ENCODE data around the gene BCR.

BCR gene

DNA sequence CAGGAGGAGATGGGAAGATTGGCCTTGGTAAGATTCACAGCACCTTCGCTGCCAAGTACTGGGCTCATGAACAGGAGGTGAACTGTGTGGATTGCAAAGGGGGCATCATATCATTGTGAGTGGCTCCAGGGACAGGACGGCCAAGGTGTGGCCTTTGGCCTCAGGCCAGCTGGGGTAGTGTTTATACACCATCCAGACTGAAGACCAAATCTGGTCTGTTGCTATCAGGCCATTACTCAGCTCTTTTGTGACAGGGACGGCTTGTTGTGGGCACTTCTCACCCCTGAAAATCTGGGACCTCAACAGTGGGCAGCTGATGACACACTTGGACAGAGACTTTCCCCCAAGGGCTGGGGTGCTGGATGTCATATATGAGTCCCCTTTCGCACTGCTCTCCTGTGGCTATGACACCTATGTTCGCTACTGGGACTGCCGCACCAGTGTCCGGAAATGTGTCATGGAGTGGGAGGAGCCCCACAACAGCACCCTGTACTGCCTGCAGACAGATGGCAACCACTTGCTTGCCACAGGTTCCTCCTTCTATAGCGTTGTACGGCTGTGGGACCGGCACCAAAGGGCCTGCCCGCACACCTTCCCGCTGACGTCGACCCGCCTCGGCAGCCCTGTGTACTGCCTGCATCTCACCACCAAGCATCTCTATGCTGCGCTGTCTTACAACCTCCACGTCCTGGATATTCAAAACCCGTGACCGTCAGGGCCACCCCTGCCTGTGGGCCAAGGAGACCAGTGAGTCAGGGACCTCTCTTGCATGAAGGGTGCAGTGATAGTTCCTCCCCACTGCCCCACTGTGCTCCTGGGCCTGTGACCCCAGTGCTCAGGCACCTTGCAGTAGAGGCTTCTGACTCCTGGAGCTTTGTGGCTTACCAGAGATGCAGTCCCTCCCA, 83.6 kb downstream of the BCR start:
- DNase-seq = peak; percentile 52

DNA sequence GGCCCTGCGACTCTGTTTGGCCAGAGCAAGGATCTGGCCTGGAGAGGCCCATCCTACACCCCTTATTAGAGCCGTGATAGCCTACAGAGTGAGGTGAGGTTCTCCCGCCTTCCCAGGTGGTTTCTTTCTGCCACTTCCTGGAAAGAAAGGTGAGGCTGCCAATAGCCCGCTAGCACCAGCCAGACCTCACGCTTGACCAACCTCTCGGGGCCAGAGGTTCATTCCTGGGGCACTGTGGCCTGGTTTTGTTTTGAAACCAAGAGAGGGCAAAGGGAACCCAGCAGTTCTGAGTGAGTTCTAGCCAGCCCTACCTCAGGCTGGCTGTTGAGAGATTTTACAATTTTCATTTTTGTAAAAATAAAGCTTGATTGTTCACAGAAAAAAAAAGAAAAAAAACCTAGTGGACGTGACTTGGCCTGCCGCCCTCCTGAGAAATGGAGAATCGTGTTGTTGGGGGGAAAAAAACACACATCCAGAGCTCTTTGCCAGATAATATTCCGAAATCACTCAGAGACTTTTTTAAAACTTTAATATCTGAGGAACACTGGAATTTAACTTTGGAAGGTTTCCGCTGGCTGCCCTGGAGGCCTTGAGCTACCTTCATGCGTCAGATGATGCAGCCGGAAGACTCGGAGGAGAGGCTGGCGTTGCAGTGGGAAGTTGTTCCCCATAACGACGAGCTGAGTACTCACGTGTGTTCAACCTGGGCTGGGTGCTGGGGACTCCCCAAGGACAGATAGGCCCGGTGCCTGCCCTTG, 84.5 kb downstream of the BCR start:
- no peak for DNase-seq

DNA sequence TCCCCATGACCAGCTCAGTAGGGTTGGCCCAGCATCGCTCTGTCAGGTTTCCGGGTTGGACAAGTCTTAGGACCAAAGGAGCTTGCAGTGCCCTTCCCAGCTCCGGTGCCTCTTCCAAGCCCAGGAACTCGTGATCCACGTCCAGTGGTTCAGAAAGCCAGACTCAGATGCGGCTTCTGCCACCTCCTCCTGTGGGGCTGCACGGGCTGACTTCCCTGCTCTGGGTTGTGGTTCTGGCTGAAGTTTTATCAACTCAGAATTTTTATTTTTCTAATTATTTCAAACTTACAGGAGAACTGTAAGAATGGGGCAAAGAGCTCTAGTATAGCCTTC, 85.0 kb downstream of the BCR start:
- no peak for DNase-seq

DNA sequence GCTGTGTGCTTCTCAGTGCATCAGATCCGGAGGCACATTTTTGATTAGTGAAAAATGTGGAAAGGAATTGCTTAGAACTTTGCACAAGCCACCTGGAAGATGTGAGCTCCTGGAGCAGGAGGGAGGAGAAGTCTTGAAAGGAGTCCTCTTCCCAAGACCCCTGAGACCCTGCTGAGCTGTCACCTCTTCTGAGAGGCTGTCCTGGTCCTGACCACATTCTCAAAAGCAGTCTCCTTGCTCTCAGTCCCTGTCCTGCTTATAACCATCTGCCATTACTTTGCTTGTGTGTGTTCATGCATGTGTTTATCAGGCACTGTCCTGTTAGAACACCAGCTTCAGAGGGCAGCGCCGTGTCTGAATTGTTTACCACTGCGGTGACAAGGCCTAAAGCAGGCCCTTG, 86.5 kb downstream of the BCR start:
- no peak for DNase-seq

DNA sequence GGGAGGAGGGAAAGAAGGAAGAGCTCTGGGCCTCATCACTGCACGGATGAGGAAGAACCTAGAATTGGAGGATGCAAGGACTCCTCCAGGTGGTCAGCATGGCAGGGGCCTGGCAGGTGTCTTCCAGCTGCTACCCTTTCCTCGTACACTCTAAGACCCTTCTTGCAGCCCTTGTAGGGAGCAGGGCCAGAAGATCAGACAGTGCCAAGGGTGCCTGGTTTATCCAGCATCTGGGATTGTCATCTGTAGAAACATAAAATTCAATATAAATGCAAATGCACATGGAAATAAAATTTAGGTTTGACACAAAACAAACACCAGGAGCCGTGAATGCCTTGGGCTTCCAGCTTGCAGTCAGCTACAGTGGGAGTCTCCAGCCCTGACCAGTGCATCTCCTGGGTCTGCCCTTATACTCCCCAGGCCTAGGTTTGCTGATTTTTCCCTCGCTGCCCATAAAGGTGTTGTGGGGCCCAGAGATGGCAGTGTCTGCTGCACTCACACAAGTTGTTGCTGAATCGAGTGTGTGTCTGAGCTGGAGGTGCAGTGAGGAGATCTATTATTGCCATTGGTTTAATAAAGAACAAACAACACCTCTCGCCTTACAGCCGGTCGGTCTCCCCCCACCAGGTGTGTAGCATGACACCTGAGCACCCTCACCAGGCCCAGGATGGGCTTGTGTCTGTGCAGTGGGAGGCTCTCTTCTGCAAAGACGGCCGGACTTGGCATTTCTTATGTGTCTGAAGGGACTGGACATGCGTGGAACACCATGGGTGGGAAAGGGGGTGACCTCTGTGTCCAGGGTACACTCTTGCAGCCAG, 87.1 kb downstream of the BCR start:
- no peak for DNase-seq

DNA sequence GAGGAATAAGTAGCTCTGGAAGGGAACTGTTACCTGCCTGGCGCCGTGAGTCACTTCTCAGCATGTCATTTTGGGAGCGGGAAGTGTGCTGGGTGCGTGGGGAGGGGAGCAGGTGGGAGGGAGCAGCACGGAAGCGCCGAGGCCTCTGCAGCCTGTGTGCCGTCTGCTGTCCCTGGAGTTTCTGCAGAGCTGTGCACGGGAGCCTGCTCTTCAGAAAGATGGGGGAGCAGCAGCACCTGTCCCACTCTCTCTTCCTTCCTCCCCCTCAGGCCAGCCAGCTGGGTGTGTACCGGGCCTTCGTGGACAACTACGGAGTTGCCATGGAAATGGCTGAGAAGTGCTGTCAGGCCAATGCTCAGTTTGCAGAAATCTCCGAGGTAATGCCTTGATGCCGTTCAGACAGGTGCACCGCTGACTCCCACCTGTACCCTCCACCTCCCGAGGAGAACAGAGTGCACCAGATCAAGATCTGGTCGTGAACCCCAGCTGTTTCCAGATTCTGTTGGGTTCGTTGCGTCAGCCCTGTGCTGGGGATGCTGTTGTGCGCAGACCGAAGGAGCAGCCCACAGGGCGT, 87.9 kb downstream of the BCR start:
- no peak for DNase-seq

DNA sequence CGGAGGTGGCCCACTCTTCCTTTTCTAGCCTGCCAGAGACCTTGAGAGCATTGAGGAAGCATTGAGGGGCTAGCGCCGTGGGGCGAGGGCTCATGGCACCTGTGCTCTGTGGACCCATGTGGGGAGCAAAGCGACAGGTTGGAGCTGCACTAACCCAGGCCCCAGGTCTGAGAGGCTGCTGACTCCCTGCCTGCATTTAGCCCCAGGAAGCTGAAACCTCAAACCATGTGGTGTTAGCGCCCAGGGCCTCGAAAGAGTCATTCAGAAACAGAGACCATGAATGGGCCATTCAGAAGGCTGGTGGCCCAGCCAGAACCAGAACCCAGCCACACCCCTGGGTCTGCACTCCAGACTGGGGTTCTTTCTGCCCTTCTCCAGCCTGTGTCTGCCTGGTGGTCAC, 88.6 kb downstream of the BCR start:
- no peak for DNase-seq

DNA sequence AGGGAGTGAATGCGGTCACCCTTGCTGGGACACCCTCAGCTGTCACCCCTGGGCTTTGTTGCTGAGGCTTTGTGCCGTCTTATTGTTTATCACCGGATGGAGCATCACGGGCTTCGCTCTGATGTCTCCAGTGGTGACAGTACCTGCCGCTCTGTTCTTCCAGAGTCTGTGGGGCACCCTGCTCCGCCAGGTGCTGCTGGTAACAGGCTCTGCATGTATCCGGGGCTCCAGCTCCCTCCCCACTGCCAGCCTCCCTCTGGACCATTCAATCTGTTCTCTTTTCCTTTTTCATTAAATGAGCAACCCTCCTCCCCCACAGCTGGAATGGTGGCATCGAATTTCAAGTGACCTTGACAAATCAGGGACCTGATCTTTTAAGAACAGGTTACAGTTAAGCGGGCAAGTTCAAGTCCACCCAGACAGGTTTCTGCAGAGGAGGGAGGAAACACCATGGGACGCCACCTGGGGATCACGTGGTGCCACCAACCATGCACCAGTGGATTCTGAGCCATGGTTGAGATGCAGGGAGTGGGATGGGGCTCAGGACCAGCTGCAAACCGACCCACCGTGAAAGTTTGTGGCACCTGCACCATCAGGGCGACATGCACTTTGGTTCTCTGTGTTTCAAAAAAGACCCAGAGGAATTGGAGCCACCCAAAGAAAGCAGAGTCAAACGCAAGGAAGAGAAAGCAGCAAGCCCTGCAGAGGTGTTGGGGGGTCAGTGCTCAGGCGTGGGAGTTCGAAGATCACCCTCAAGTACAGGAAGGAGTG, 89.3 kb downstream of the BCR start:
- DNase-seq = no peak

DNA sequence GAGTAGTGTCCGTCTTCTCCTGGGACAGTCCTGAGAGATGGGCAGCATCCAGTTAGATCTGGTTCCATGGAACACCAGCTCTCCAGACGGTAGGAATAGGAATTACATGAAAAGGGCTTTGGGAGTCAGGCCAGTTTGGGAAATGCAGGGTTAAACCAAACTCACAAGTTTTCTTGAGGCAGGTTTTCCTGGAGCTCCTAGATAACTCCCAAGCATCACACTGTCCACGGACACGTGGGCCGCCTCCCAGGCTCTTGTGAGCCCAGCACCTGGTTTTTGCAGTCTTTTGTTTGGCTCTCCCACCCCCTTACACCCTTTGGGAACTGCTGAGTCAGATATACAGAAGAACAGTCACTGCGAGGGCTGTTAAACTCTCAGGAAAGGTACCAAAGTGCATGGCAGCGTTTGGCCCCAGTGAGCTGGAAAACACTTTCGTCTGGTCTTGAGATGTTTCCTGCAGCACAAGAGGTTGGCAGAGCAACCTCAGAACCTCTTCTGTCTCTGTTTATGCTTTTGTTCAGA, 90.0 kb downstream of the BCR start:
- DNase-seq = no peak

DNA sequence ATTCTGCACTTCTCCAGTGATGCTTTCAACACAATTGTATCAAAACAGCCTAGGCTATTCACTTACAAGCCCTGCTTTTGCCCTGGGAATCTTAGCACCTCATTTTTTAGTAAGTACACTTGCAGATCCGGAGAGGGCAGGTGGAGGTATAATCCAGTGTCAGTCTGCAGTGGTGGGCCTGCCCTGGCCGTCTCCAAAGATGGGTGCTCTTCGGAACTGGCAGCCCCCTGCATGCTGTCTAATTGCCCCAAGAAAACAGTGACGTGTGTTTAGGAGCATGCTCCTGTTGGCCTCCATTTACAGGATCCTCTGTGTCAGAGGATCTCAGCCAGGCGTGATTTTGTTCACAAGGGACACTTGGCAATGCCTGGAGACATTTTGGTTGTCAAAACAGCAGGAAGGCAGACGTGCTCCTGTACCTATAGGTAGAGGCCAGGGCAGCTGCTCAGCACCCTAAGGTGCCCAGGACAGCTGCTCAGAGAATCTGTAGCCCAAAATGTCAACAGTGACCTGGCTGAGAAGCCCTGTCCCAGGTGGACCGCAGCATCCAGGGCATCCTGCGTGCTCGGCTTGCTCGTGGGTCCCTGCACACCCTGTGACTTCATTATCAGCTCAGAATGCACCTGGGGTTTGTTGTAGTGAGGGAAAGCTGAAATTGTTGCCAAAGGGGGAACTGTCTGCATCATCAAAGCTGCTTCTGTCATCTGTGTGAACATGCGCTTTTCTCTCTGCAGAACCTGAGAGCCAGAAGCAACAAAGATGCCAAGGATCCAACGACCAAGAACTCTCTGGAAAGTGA, 90.7 kb downstream of the BCR start:
- DNase-seq = no peak

DNA sequence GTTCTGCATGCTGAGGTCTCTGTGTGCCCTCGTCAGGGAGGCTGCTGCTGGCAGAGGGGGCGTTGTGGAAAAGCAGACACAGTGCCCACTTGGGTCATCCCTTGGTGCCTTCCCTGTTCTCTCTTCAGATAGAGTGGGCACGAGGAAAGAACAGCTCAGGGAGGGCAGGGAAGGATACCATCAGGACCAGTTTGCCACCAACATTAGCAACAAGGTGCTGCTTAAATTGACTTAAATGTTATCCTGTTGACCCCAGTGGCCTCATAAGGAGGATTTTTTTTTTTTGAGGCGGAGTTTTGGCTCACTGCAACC, 91.2 kb downstream of the BCR start:
- no peak for DNase-seq

DNA sequence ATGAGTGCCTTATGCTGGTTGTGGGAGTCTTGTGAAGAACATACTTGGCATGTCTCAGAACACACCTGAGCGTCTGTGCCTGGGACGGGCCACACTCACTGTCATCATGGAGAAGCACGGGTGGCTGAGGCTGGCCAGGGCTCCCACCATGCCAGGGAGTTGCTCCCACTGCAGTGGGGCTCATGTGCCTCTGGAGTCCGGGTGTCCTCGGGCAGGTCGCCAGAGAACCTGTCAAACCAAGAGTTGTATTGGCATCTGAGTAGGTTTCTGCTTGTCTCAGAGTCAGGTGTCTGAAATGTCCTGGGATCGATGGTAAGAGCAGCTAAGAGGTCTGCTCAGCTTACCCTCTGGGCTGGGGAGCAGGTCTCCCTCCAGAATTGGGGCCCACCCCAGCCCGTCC, 92.1 kb downstream of the BCR start:
- no peak for DNase-seq

DNA sequence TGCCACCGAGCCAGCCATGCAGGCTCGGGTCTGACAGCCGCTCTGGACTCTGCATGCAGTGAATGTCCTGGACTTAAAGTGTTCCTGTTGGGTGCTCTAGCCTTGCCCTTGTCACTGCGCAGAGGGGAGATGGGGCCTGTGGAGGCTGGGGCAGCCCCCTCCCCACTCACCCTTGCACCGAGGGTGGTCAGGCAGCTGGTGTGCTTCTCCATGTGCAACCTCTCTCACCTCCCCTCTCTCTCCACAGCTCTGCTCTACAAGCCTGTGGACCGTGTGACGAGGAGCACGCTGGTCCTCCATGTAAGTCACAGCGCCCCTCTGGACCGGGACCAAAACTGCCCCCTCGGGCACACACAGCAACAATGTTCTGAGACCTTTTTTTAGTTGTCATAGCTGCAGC, 92.5 kb downstream of the BCR start:
- no peak for DNase-seq

DNA sequence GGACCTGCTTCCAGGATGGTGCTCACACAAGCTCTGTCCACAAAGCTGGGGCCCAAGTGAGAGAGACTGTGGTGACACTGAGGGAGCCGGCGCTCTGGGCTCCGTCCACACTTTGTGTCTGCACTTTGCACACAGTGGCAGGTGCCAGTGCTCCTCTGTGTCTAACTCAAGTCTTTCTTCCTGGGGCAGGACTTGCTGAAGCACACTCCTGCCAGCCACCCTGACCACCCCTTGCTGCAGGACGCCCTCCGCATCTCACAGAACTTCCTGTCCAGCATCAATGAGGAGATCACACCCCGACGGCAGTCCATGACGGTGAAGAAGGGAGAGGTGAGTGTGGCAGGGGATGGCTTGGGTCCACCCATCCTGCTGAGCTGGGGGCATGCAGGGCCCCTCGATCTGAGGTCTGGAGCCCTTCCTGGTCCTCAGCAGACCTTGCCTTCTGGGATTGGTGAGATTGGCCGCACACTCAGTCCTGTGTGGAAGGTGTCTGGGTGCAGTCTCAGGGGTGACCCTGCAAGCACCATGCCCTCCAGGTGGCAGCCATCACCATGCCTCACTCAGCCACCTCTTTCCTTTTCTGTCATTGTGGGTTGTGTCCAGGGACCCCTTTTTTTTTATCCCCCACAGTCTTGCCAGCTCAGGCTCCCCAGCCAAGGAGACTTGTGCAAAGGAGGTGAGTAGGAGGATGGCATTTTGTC, 93.3 kb downstream of the BCR start:
- no peak for DNase-seq

DNA sequence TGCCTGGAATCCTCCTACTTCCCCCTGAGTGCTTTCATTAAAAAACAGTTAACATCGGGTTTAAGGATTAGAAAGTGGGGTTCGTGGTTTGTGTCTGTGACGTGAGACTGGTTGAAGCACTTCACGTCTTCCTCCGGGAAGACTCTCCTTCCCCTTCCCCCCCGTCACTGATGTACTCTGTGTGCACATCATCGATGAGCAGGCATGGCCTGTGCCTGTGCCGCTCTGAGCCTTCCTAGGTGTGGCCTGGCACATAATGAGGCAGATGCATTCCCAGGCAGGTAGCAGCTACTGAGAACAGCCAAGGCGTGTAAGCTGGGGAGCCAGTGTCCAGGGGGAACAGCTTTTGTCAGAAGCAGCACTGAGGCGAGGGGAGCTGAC, 93.8 kb downstream of the BCR start:
- no peak for DNase-seq

DNA sequence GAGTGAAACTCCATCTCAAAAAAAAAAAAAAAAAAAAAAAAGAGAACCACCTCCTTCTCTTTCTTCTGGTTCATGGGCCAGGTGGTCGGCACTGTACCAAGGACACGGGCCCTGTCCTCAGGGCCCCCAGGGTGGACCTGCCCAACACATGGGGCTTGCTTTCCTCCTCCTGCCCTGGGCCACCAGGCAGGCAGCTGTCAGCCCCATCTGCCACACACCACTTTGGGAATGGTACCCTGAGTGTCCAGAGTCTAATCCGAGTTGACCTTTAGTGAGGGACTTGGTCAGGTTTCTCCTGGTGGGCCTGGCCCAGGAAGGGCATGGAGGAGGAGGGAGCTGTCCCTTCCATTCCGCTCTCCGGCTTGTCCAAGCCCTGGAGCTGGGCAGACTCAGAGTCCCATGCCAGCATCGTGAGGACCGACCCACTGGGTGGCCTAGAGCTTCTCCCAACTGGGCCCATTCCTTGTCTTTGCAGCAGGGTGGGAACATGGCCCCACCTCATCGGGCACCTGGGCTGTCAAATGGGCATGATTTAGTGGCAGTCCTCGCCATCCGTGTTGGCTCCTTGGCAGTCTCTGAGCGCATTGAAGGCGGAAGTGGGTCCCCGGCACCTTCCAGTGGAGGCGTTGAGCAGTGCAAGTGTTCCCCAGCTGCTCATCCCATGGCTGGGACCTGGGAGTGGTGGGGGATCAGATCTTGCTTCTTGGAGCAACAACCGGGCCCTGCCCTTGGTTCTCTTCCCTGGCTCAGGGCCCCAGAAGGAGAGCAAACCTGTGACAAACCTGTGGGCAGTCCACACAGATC, 94.8 kb downstream of the BCR start:
- no peak for DNase-seq

DNA sequence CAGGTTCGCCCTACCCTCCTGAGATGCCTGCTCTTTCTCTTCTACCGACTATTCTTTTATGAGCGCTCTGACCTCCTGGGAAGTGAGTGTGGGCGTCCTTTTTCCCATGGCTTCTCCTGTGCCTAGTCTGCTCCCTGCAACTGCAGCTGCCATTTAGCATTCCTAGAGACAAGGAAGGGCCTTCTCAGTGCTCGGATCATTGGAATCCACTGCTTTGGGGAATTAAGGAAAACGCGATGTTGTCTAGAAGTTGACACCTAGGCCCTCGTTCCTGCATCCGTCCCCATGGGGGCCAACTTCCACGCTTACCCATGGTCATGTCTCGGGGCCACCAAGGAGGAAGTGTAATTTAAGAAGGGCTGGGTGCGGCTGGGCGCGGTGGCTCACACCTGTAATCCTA, 95.4 kb downstream of the BCR start:
- DNase-seq = no peak

DNA sequence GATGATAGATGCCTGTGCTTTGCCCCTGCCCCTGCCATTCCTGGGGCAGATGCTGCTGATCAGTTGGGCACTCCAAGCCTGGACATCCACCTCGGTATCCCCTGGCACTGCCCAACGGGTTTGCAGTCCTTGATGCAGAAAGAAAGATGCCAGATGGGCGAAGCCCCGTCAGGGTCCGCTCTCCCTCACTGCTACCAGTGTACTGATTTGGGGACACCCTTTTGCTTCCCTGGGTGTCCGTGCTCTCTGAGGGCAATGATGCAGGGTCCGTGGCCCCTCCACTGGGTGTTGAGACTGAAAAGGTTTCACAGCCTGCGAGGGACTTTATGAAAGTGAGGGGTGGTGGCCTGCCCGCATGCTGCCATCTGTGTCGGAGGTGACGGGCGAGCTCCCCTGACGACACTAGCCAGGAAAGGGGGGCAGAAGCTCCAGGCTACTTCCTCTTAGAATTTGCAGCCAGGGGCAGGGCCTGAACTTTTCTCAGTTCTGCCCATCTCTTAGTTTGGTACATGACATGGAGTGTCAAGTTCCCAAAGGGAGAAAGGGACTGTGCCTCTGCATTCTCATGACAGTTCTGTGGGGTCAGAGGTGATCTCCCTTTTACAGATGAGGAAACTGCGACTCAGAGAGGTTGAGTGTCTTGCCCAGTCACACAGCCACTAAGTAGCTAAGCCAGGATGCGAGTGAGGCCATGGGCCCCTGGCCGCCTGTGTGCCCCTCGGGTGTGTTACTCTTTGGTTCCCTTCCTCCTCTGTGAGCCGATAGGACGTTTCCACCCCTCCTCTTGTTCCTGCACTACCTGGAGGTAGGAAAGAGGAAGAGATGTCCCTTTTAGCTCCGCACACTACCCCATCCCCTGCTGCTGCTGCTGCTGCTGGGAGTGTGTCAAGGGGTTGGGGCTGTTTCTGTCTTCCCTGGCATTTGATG, 96.6 kb downstream of the BCR start:
- no peak for DNase-seq

Measured in stimulated activated CD8-positive, alpha-beta memory T cell treated with anti-CD3 and anti-CD28 coated beads, Interleukin-4, amount 100 ng/mL, for 48 hours (primary cell).